Astrocyte (in vitro differentiated cells and primary cell): ENCODE results near the gene RNF121.

Experiments used
- CTCF ChIP-seq: IDR thresholded peaks from 2 replicates; pipeline ENCODE4 v1.5.1; 2011; ENCODE audit warnings: low read depth, mild to moderate bottlenecking, inconsistent platforms, low read length, moderate library complexity; ENCODE audit not compliant: insufficient read depth
- EZH2 ChIP-seq: IDR thresholded peaks from 2 replicates; pipeline ENCODE4 v1.6.1; 2012; ENCODE audit warnings: mild to moderate bottlenecking, low read length, inconsistent platforms; ENCODE audit not compliant: insufficient read depth

GRCh38 chr11:71895961-71896360 is 32.9 kb upstream of the RNF121 start:
- no peak for TF ChIP-seq CTCF
- TF ChIP-seq EZH2 = no peak
